Colonic mucosa (tissue), 4 donors: Measurements from ENCODE around the gene MAN2B1. TPM values are rescaled to one million over a fixed set of nuclear protein-coding genes. Genes with fewer than 3 reads are reported as not detected.

Source experiments
- DNase-seq: peaks from one replicate; pipeline ENCODE4 v3.0.0-alpha.2; 2020
- H3K27ac ChIP-seq: fragments of 200-600 bp; one replicate; pipeline ENCODE4 v1.8.0; 2021
- H3K27me3 ChIP-seq: fragments of 200-600 bp; one replicate; pipeline ENCODE4 v1.8.0; 2021
- H3K36me3 ChIP-seq: fragments of 200-600 bp; one replicate; pipeline ENCODE4 v1.8.0; 2021
- H3K4me1 ChIP-seq: fragments of 200-600 bp; one replicate; pipeline ENCODE4 v1.8.0; 2021; ENCODE audit warnings: mild to moderate bottlenecking
- H3K4me3 ChIP-seq: fragments of 200-600 bp; one replicate; pipeline ENCODE4 v1.8.0; 2021
- H3K9ac ChIP-seq, 2 donors: one replicate each; pipeline ENCODE4 v1.7.0; 2013; ENCODE audit warnings: control low read depth in 2 of 2, low read depth in 2 of 2, low read length in 2 of 2
- H3K9me3 ChIP-seq: fragments of 200-600 bp; one replicate; pipeline ENCODE4 v1.8.0; 2021
- intact Hi-C: fragments of 100-400 bp; cut with DNase I; formaldehyde crosslinking; loops from one replicate; pipeline ENCODE4 v1.14.1; 2022
- total RNA-seq, 2 donors: library from RNA; stranded (reverse); fragmentation: NEBNext Ultra II Directional in 1 of 2; extraction: Animal tissue kit (Norgen Biotek cat#: 25700) in 1 of 2; gene quantifications; one replicate each; pipeline ENCODE4 v1.2.1, GENCODE V29; 2021
- TF ChIP-seq, protein P1 (sequence below): fragments of 200-600 bp; IDR thresholded peaks from one replicate; pipeline ENCODE4 v1.8.0; 2022; ENCODE audit warnings: antibody characterized with exemption, mild to moderate bottlenecking
- donor health status: healthy.
- donor health status: DM: no; HTN: no; CAD: no.
- donor health status: DM: no; HTN: no; CAD: no.

The MAN2B1 gene
- total RNA-seq, 2 donors from 2014 or later = 51.7 to 67.4 TPM

- H3K27ac ChIP-seq = no peak overlapping the region
- DNase-seq = peak; percentile 83
- TF ChIP-seq, protein P1, sequence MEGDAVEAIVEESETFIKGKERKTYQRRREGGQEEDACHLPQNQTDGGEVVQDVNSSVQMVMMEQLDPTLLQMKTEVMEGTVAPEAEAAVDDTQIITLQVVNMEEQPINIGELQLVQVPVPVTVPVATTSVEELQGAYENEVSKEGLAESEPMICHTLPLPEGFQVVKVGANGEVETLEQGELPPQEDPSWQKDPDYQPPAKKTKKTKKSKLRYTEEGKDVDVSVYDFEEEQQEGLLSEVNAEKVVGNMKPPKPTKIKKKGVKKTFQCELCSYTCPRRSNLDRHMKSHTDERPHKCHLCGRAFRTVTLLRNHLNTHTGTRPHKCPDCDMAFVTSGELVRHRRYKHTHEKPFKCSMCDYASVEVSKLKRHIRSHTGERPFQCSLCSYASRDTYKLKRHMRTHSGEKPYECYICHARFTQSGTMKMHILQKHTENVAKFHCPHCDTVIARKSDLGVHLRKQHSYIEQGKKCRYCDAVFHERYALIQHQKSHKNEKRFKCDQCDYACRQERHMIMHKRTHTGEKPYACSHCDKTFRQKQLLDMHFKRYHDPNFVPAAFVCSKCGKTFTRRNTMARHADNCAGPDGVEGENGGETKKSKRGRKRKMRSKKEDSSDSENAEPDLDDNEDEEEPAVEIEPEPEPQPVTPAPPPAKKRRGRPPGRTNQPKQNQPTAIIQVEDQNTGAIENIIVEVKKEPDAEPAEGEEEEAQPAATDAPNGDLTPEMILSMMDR = peak; percentile 82
- no peak overlapping the region for H3K9ac ChIP-seq
- H3K4me3 ChIP-seq = no peak overlapping the region
- intact Hi-C loops = no loop called here
- H3K9me3 ChIP-seq = no peaks in the 10 kb centered on the region
- H3K36me3 ChIP-seq = no peaks in the 10 kb centered on the region
- H3K4me1 ChIP-seq = no peaks in the 10 kb centered on the region
- no peaks in the 10 kb centered on the region for H3K27me3 ChIP-seq
Observed at GRCh38 chr19:12639901-12640613, 26.5 kb downstream of the MAN2B1 start.

GRCh38 chr19:12638611-12639182 is 27.8 kb downstream of the MAN2B1 start:
- no peak overlapping the region for H3K4me3 ChIP-seq
- H3K36me3 ChIP-seq = no peaks in the 10 kb centered on the region
- no peaks in the 10 kb centered on the region for H3K9me3 ChIP-seq
- TF ChIP-seq, protein P1 = no peak
- no peak for DNase-seq
- no peak overlapping the region for H3K27ac ChIP-seq
- no peaks in the 10 kb centered on the region for H3K4me1 ChIP-seq
- intact Hi-C loops = no loop called here
- H3K9ac ChIP-seq = no peak overlapping the region
- no peaks in the 10 kb centered on the region for H3K27me3 ChIP-seq

GRCh38 chr19:12636631-12637030 is 29.9 kb downstream of the MAN2B1 start:
- Histone ChIP-seq H3K27me3 (no peaks in the 10 kb centered on the region), H3K27ac (no peak overlapping the region), H3K4me3 (no peak overlapping the region), H3K36me3 (no peaks in the 10 kb centered on the region), H3K9ac (no peak overlapping the region), H3K9me3 (no peaks in the 10 kb centered on the region), H3K4me1 (no peaks in the 10 kb centered on the region)
- intact Hi-C loops = no loop called here
- DNase-seq = no peak
- TF ChIP-seq, protein P1 = no peak

DNA sequence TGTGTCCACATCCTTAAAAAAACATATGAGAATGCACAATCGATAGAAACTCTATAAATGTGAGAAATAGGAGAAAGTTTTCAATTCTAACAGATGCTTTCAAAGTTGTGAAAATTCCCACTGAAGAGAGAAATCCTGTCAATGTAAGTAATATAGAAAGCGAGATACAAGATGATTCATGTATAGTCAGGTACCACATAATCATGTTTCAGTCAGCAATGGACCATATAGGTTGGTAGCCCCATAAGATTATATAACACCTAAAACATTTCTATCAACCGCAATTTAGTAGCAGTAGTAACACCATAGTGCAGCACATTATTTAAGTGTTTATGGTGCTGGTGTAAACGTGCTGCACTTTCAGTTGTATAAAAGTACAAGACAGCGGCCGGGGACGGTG is 37.3 kb downstream of the MAN2B1 start:
- Histone ChIP-seq H3K27me3 (no peaks in the 10 kb centered on the region), H3K4me1 (no peaks in the 10 kb centered on the region), H3K27ac (no peak overlapping the region), H3K4me3 (no peak overlapping the region), H3K9me3 (peaks cover 6% of the 10 kb centered on the region), H3K9ac (no peak overlapping the region), H3K36me3 (peaks cover 36% of the 10 kb centered on the region)
- intact Hi-C loops = no loop called here
- TF ChIP-seq, protein P1 = no peak
- no peak for DNase-seq

DNA sequence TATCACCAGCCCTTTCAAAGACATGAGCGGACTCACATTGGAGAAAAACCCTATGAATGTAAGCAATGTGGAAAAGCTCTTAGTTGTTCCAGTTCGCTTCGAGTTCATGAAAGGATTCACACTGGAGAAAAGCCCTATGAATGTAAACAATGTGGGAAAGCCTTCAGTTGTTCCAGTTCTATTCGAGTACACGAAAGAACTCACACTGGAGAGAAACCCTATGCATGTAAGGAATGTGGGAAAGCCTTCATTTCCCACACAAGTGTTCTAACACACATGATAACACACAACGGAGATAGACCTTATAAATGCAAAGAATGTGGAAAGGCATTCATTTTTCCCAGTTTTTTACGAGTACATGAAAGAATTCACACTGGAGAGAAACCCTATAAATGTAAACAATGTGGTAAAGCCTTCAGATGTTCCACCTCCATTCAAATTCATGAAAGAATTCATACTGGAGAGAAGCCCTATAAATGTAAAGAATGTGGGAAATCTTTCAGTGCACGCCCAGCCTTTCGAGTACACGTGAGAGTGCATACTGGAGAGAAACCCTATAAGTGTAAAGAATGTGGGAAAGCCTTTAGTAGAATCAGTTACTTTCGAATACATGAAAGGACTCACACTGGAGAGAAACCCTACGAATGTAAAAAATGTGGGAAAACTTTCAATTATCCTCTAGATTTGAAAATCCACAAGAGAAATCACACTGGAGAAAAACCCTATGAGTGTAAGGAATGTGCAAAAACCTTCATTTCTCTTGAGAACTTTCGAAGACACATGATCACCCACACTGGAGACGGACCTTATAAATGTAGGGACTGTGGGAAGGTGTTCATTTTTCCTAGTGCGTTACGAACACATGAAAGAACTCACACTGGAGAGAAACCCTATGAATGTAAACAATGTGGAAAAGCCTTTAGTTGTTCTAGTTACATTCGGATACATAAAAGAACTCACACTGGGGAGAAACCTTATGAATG is 38.2 kb downstream of the MAN2B1 start:
- no peak overlapping the region for H3K27ac ChIP-seq
- H3K9me3 ChIP-seq = peaks cover 6% of the 10 kb centered on the region
- H3K27me3 ChIP-seq = no peaks in the 10 kb centered on the region
- H3K4me1 ChIP-seq = no peaks in the 10 kb centered on the region
- intact Hi-C loops = no loop called here
- H3K36me3 ChIP-seq = peaks cover 36% of the 10 kb centered on the region
- TF ChIP-seq, protein P1 = no peak
- H3K4me3 ChIP-seq = no peak overlapping the region
- DNase-seq = no peak
- no peak overlapping the region for H3K9ac ChIP-seq
